T-helper 1 cell treated with Interleukin-12 subunit alpha and Interleukin-12 subunit beta and Interleukin-4 antibody, amounts not matched to agents 30 μg/mL and 1 μg/mL, for 36 hours (primary cell): ENCODE data around the gene PNN.
"Not testable (repeated sequence)": the region's sequence is repeated elsewhere in the genome, so short reads cannot be mapped to it uniquely, and the experiment has no call there.

Experiments used
- H3K27ac Mint-ChIP-seq: one replicate; pipeline ENCODE4 v1.8.0; 2021; ENCODE audit warnings: mild to moderate bottlenecking, mixed read lengths
- H3K27me3 Mint-ChIP-seq: one replicate; pipeline ENCODE4 v1.8.0; 2021; ENCODE audit warnings: low read depth, mixed read lengths
- H3K36me3 Mint-ChIP-seq: one replicate; pipeline ENCODE4 v1.8.0; 2021; ENCODE audit warnings: low read depth, mixed read lengths
- H3K4me1 Mint-ChIP-seq: one replicate; pipeline ENCODE4 v1.8.0; 2021; ENCODE audit warnings: low read depth, mixed read lengths
- H3K4me3 Mint-ChIP-seq: one replicate; pipeline ENCODE4 v1.8.0; 2021; ENCODE audit warnings: mild to moderate bottlenecking, moderate library complexity, mixed read lengths
- H3K9me3 Mint-ChIP-seq: one replicate; pipeline ENCODE4 v1.8.0; 2021; ENCODE audit warnings: mixed read lengths

PNN gene

GRCh38 chr14:39230416-39231035 is 55.5 kb downstream of the PNN start:
- Mint-ChIP-seq H3K4me3 (peak overlapping the region; percentile 29), H3K9me3 (peaks cover 6% of the 10 kb centered on the region), H3K27ac (peak overlapping the region; percentile 90), H3K4me1 (peaks cover 43% of the 10 kb centered on the region), H3K27me3 (no peaks in the 10 kb centered on the region), H3K36me3 (peaks cover 6% of the 10 kb centered on the region)

GRCh38 chr14:39231751-39232553 is 56.9 kb downstream of the PNN start:
- H3K27ac Mint-ChIP-seq: peak overlapping the region; percentile 76

More at GRCh38 chr14:39231751-39232553, 56.9 kb downstream of the PNN start:
- H3K4me1 Mint-ChIP-seq: peaks cover 47% of the 10 kb centered on the region
- not testable (repeated sequence) for H3K36me3 Mint-ChIP-seq, H3K27me3 Mint-ChIP-seq, H3K4me3 Mint-ChIP-seq, H3K9me3 Mint-ChIP-seq
